Measurements from ENCODE around the gene FARP1. TPM values are rescaled to one million over a fixed set of nuclear protein-coding genes. Genes with fewer than 3 reads are reported as not detected.

The FARP1 gene
- total and polyA plus RNA-seq, 2 of the 13 experiments (the other 11 are each of a cell fraction or from before 2014, with no cell fraction given) = 70.6 to 126 TPM

GRCh38 chr13:98322091-98322718 lies 179.3 kb downstream of the FARP1 start:
- Histone ChIP-seq H4K20me1 (ENCODE audit: insufficient read depth, low read length) (peaks cover 35% of the 10 kb centered on the region), H3K4me3 (replicated peaks in 1 of 3; ENCODE audit: insufficient read depth in 1 of 3, low read depth in 2 of 3, low read length in 3 of 3) (no peak overlapping the region), H3K36me3 (replicated peaks in 1 of 2; ENCODE audit: control insufficient read depth in 1 of 2, insufficient read depth in 2 of 2, low read length in 2 of 2) (peaks cover 16 to 47% of the 10 kb centered on the region in 2 experiments), H3K27ac (ENCODE audit: extremely low read length, insufficient read depth, low read length) (no peak overlapping the region), H3K9me3 (ENCODE audit: low read length) (no peaks in the 10 kb centered on the region), H3K4me2 (ENCODE audit: low read depth, low read length) (no peak overlapping the region), H3K4me1 (ENCODE audit: insufficient read depth, low read length) (peaks cover 82% of the 10 kb centered on the region), H3K79me2 (ENCODE audit: insufficient read depth, low read length) (peaks cover 87% of the 10 kb centered on the region), H3K9ac (ENCODE audit: insufficient read depth, low read depth, low read length) (no peak overlapping the region), H3K27me3 (ENCODE audit: control insufficient read depth in 1 of 2, insufficient read depth in 2 of 2, low read length in 2 of 2) (no peaks in the 10 kb centered on the region), H2AFZ (ENCODE audit: low read length) (no peak overlapping the region)
- POLR2A ChIA-PET = no interaction called here
- intact Hi-C loops (cut with micrococcal nuclease; ENCODE audit: unreplicated experiment) (no loop called here), in situ Hi-C loops (cut with HindIII; ENCODE audit: extremely low pct_ligation_motif_present, low pct_unique_long_range_greater_than_20kb) (no loop called here)
- DNase-seq (ENCODE audit: low spot score) (no peak), ATAC-seq (peak; percentile 34; the same call in 2 of the 3 replicates), FAIRE-seq (no peak)
- WGBS (ENCODE audit: low lambda C conversion rate) = 71% methylated on average over 6 of the region's 8 CpGs
- BruUV-seq (replicated peaks) = no TSS peak
- peak; percentile 74 for TF ChIP-seq ZNF460 (CRISPR knock-in tag; IDR thresholded peaks at IDR 0.05; ENCODE audit: borderline replicate concordance)
- TF ChIP-seq ZNF674 (CRISPR knock-in tag; IDR thresholded peaks at IDR 0.05; ENCODE audit: low read depth) = no peak
- no peak for TF ChIP-seq GRHL1 (CRISPR knock-in tag; conservative IDR thresholded peaks at IDR 0.05)
- peak; percentile 93 for TF ChIP-seq ZNF441 (CRISPR knock-in tag; IDR thresholded peaks at IDR 0.05; ENCODE audit: borderline replicate concordance)
- no peak for TF ChIP-seq AGO2 (optimal IDR thresholded peaks at IDR 0.05; ENCODE audit: low read depth, low read length)
- no peak for TF ChIP-seq ZC3H13 (CRISPR knock-in tag; IDR thresholded peaks at IDR 0.05)
- TF ChIP-seq ZNF263 (CRISPR knock-in tag; IDR thresholded peaks at IDR 0.05) = peak; percentile 93
- TF ChIP-seq SIN3A (IDR thresholded peaks at IDR 0.05; ENCODE audit: borderline replicate concordance, low read depth, low read length) = no peak
- no peak for TF ChIP-seq FOSL2 (CRISPR knock-in tag; IDR thresholded peaks at IDR 0.05)
- TF ChIP-seq RARG (CRISPR knock-in tag; IDR thresholded peaks at IDR 0.05; ENCODE audit: low read depth) = no peak
- TF ChIP-seq ZNF770 (CRISPR knock-in tag; IDR thresholded peaks at IDR 0.05) = peak; percentile 70
- CTCF ChIA-PET (ENCODE audit: low intra/inter-chr PET ratio, low total read pairs) = no interaction called here

Data from HepG2 (cell line).